ENCODE data around the gene MBD3L1. TPM values are rescaled to one million over a fixed set of nuclear protein-coding genes. Genes with fewer than 3 reads are reported as not detected.

The MBD3L1 gene
- polyA plus RNA-seq, 1 experiment = not detected

- H3K4me3 ChIP-seq (ENCODE audit: low read depth, low read length) = no peak overlapping the region
- POLR2A ChIA-PET = no interaction called here
- TF ChIP-seq CTCF (IDR thresholded peaks at IDR 0.05; ENCODE audit: insufficient read depth, low read depth, low read length) = no peak
- no peaks in the 10 kb centered on the region for H3K27me3 ChIP-seq (ENCODE audit: control insufficient read depth, insufficient read depth, low read length)
- H3K36me3 ChIP-seq (ENCODE audit: control insufficient read depth, insufficient read depth, low read length) = no peaks in the 10 kb centered on the region
- DNase-seq (ENCODE audit: low read depth) = no peak
- CTCF ChIA-PET = interaction anchor here (1.2 kb wide), 1 partner anchor 9 kb away, joined by 3 read pairs; no protein-coding TSS in a partner anchor
Measured at GRCh38 chr19:8846819-8847218, 14.6 kb downstream of the MBD3L1 start.

- no peak overlapping the region for H3K4me3 ChIP-seq (ENCODE audit: low read depth, low read length)
- H3K36me3 ChIP-seq (ENCODE audit: control insufficient read depth, insufficient read depth, low read length) = no peaks in the 10 kb centered on the region
- CTCF ChIA-PET = no interaction called here
- H3K27me3 ChIP-seq (ENCODE audit: control insufficient read depth, insufficient read depth, low read length) = no peaks in the 10 kb centered on the region
- TF ChIP-seq CTCF (IDR thresholded peaks at IDR 0.05; ENCODE audit: insufficient read depth, low read depth, low read length) = no peak
- POLR2A ChIA-PET = no interaction called here
- DNase-seq (ENCODE audit: low read depth) = no peak
Measured at GRCh38 chr19:8849232-8849631, 17.1 kb downstream of the MBD3L1 start.

DNA sequence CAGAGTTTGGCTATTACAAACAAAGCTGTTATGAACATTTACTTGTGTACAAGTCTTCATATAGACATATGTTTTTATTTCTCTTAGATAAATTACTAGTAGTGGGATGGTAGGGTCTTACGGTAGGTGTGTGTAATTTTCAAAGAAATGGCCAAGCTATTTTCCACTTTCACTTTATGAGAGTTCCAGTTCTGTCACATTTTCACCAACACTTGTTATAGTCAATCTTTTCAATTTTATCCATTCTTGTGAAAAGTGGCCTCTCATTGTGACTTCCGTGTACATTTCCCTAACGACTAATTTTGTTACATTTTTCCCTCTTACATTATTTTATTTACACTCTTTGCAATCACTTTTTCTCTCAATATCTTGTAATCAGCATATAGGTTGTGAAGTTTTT, 18.3 kb downstream of the MBD3L1 start:
- TF ChIP-seq CTCF (IDR thresholded peaks at IDR 0.05; ENCODE audit: insufficient read depth, low read depth, low read length) = no peak
- CTCF ChIA-PET = no interaction called here
- no peak overlapping the region for H3K4me3 ChIP-seq (ENCODE audit: low read depth, low read length)

DNA sequence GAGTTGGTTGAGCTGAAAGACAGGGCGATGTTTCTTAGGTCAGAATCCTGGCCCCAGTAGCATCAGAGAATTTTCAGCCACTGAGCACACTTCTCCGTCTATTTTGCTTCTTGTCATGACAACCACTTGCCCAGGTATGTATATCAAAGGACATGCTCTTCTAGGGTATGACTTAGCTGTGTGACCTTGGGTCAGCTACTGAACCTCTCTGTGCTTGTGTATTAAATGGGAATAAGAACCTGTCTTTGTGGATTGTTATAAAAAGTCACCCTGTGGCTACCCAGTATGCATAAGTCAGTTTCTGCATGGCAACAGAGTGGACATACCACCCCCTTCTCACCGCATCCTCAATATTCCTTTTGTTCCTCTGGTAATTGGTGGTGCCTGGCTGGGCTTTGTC, 26.1 kb downstream of the MBD3L1 start:
- Histone ChIP-seq H3K4me3 (ENCODE audit: low read depth, low read length) (no peak overlapping the region), H3K27me3 (ENCODE audit: control insufficient read depth, insufficient read depth, low read length) (no peaks in the 10 kb centered on the region), H3K36me3 (ENCODE audit: control insufficient read depth, insufficient read depth, low read length) (no peaks in the 10 kb centered on the region)
- no peak for TF ChIP-seq CTCF (IDR thresholded peaks at IDR 0.05; ENCODE audit: insufficient read depth, low read depth, low read length)
- CTCF ChIA-PET = no interaction called here
- POLR2A ChIA-PET = no interaction called here
- DNase-seq (ENCODE audit: low read depth) = no peak

More for the DNA sequence above, 18.3 kb downstream of the MBD3L1 start:
- Histone ChIP-seq H3K36me3 (ENCODE audit: control insufficient read depth, insufficient read depth, low read length) (no peaks in the 10 kb centered on the region), H3K27me3 (ENCODE audit: control insufficient read depth, insufficient read depth, low read length) (no peaks in the 10 kb centered on the region)
- no peak for DNase-seq (ENCODE audit: low read depth)
- POLR2A ChIA-PET = no interaction called here

- POLR2A ChIA-PET = no interaction called here
Measured at GRCh38 chr19:8866344-8866743, 34.2 kb downstream of the MBD3L1 start.

More at GRCh38 chr19:8866344-8866743, 34.2 kb downstream of the MBD3L1 start:
- CTCF ChIA-PET = no interaction called here
- no peak for TF ChIP-seq CTCF (IDR thresholded peaks at IDR 0.05; ENCODE audit: insufficient read depth, low read depth, low read length)
- no peak overlapping the region for H3K4me3 ChIP-seq (ENCODE audit: low read depth, low read length)
- no peak for DNase-seq (ENCODE audit: low read depth)
- no peaks in the 10 kb centered on the region for H3K36me3 ChIP-seq (ENCODE audit: control insufficient read depth, insufficient read depth, low read length)
- no peaks in the 10 kb centered on the region for H3K27me3 ChIP-seq (ENCODE audit: control insufficient read depth, insufficient read depth, low read length)
